ENCODE results near the gene ANAPC16. TPM values are rescaled to one million over a fixed set of nuclear protein-coding genes. Genes with fewer than 3 reads are reported as not detected.

The ANAPC16 gene
- total RNA-seq, 4 donors from 2014 or later = 52.2 to 97.6 (median 76.3) TPM

GRCh38 chr10:72235544-72236279 lies 19.9 kb downstream of the ANAPC16 start:
- DNase-seq (ENCODE audit: low spot score) (no peak), ATAC-seq (ENCODE audit: low FRiP score) (no peak)
- no peak for TF ChIP-seq CTCF (IDR thresholded peaks at IDR 0.05)

GRCh38 chr10:72238392-72239175 lies 22.8 kb downstream of the ANAPC16 start:
- ATAC-seq (ENCODE audit: low FRiP score) (no peak), DNase-seq (ENCODE audit: low spot score) (no peak)
- TF ChIP-seq CTCF (IDR thresholded peaks at IDR 0.05) = no peak

- TF ChIP-seq CTCF (IDR thresholded peaks at IDR 0.05) = no peak
- no peak for ATAC-seq (ENCODE audit: low FRiP score)
- no peak for DNase-seq (ENCODE audit: low spot score)
These were observed 23.6 kb downstream of the ANAPC16 start for GRCh38 chr10:72239409-72239808.

GRCh38 chr10:72240371-72240770 lies 24.6 kb downstream of the ANAPC16 start:
- ATAC-seq (ENCODE audit: low FRiP score) = no peak
- TF ChIP-seq CTCF (IDR thresholded peaks at IDR 0.05) = no peak
- no peak for DNase-seq (ENCODE audit: low spot score)

GRCh38 chr10:72241691-72242252 lies 26.0 kb downstream of the ANAPC16 start:
- no peak for TF ChIP-seq CTCF (IDR thresholded peaks at IDR 0.05)
- ATAC-seq (ENCODE audit: low FRiP score) (no peak), DNase-seq (ENCODE audit: low spot score) (no peak)

GRCh38 chr10:72242675-72243074 lies 26.9 kb downstream of the ANAPC16 start:
- TF ChIP-seq CTCF (IDR thresholded peaks at IDR 0.05) = no peak
- peak; percentile 44 for ATAC-seq (ENCODE audit: low FRiP score)
- no peak for DNase-seq (ENCODE audit: low spot score)
